ENCODE measurements around the gene EPHA1. TPM values are rescaled to one million over a fixed set of nuclear protein-coding genes. Genes with fewer than 3 reads are reported as not detected.
A peak's percentile ranks its signal among the peaks of the same experiment; 100 is the strongest.

The EPHA1 gene
- total RNA-seq, 1 donor from 2014 or later = 2.6 TPM

GRCh38 chr7:143413123-143413522 is 4.5 kb upstream of the EPHA1 start:
- TF ChIP-seq CTCF (IDR thresholded peaks at IDR 0.05; ENCODE audit: insufficient read depth, low read depth, low read length) (no peak), EZH2 (IDR thresholded peaks at IDR 0.05; ENCODE audit: insufficient read depth, low read length) (no peak)

GRCh38 chr7:143411976-143412708 is 3.5 kb upstream of the EPHA1 start:
- DNase-seq (ENCODE audit: low read depth) = no peak
- Histone ChIP-seq H3K36me3 (ENCODE audit: insufficient read depth, low read length) (no peaks in the 10 kb centered on the region), H3K27me3 (ENCODE audit: insufficient read depth, low read length) (peaks cover 5% of the 10 kb centered on the region), H3K9ac (ENCODE audit: low read length) (no peak overlapping the region), H4K20me1 (ENCODE audit: insufficient read depth, low read length) (no peaks in the 10 kb centered on the region), H3K27ac (ENCODE audit: low read depth, low read length) (no peak overlapping the region), H3K79me2 (ENCODE audit: insufficient read depth, low read length) (no peaks in the 10 kb centered on the region), H2AFZ (ENCODE audit: low read depth, low read length) (no peak overlapping the region), H3K4me2 (ENCODE audit: low read length) (no peak overlapping the region), H3K9me3 (ENCODE audit: insufficient read depth, low read depth, low read length) (no peaks in the 10 kb centered on the region), H3K4me3 (ENCODE audit: insufficient read depth, low read depth, low read length) (no peak overlapping the region), H3K4me1 (ENCODE audit: insufficient read depth, low read length) (peaks cover 15% of the 10 kb centered on the region)
- peak overlapping the region; percentile 21 for H3K4me3 Mint-ChIP-seq (ENCODE audit: unreplicated experiment)
- no peak for FAIRE-seq
- peaks cover 4% of the 10 kb centered on the region for H3K36me3 Mint-ChIP-seq (ENCODE audit: low read depth, unreplicated experiment)
- TF ChIP-seq EZH2 (IDR thresholded peaks at IDR 0.05; ENCODE audit: insufficient read depth, low read length) (no peak), CTCF (IDR thresholded peaks at IDR 0.05; ENCODE audit: insufficient read depth, low read depth, low read length) (no peak)
- H3K4me1 Mint-ChIP-seq (ENCODE audit: low read depth, unreplicated experiment) = peaks cover 33% of the 10 kb centered on the region
- H3K27me3 Mint-ChIP-seq (ENCODE audit: low read depth, unreplicated experiment) = peaks cover 11% of the 10 kb centered on the region
- no peak overlapping the region for H3K27ac Mint-ChIP-seq (ENCODE audit: unreplicated experiment)
- no peaks in the 10 kb centered on the region for H3K9me3 Mint-ChIP-seq (ENCODE audit: unreplicated experiment)

More at GRCh38 chr7:143413123-143413522, 4.5 kb upstream of the EPHA1 start:
- Mint-ChIP-seq H3K9me3 (ENCODE audit: unreplicated experiment) (no peaks in the 10 kb centered on the region), H3K4me3 (ENCODE audit: unreplicated experiment) (no peak overlapping the region), H3K4me1 (ENCODE audit: low read depth, unreplicated experiment) (peaks cover 25% of the 10 kb centered on the region), H3K36me3 (ENCODE audit: low read depth, unreplicated experiment) (peaks cover 4% of the 10 kb centered on the region), H3K27me3 (ENCODE audit: low read depth, unreplicated experiment) (peaks cover 11% of the 10 kb centered on the region), H3K27ac (ENCODE audit: unreplicated experiment) (peak overlapping the region; percentile 36)
- no peak for DNase-seq (ENCODE audit: low read depth)
- no peak overlapping the region for H3K27ac ChIP-seq (ENCODE audit: low read depth, low read length)
- FAIRE-seq = no peak
- H3K79me2 ChIP-seq (ENCODE audit: insufficient read depth, low read length) = no peaks in the 10 kb centered on the region
- H3K4me2 ChIP-seq (ENCODE audit: low read length) = no peak overlapping the region
- no peak overlapping the region for H2AFZ ChIP-seq (ENCODE audit: low read depth, low read length)
- no peaks in the 10 kb centered on the region for H3K9me3 ChIP-seq (ENCODE audit: insufficient read depth, low read depth, low read length)
- no peaks in the 10 kb centered on the region for H4K20me1 ChIP-seq (ENCODE audit: insufficient read depth, low read length)
- H3K9ac ChIP-seq (ENCODE audit: low read length) = no peak overlapping the region
- H3K4me1 ChIP-seq (ENCODE audit: insufficient read depth, low read length) = peaks cover 8% of the 10 kb centered on the region
- H3K36me3 ChIP-seq (ENCODE audit: insufficient read depth, low read length) = no peaks in the 10 kb centered on the region
- H3K27me3 ChIP-seq (ENCODE audit: insufficient read depth, low read length) = peaks cover 5% of the 10 kb centered on the region
- H3K4me3 ChIP-seq (ENCODE audit: insufficient read depth, low read depth, low read length) = no peak overlapping the region

GRCh38 chr7:143410521-143411004 is 1.9 kb upstream of the EPHA1 start:
- H2AFZ ChIP-seq (ENCODE audit: low read depth, low read length) = peak overlapping the region; percentile 21
- peaks cover 4% of the 10 kb centered on the region for H3K36me3 Mint-ChIP-seq (ENCODE audit: low read depth, unreplicated experiment)
- no peaks in the 10 kb centered on the region for H3K9me3 Mint-ChIP-seq (ENCODE audit: unreplicated experiment)
- peaks cover 11% of the 10 kb centered on the region for H3K4me1 ChIP-seq (ENCODE audit: insufficient read depth, low read length)
- FAIRE-seq = no peak
- H3K9ac ChIP-seq (ENCODE audit: low read length) = no peak overlapping the region
- H3K79me2 ChIP-seq (ENCODE audit: insufficient read depth, low read length) = no peaks in the 10 kb centered on the region
- H3K4me2 ChIP-seq (ENCODE audit: low read length) = peak overlapping the region; percentile 47
- no peaks in the 10 kb centered on the region for H3K9me3 ChIP-seq (ENCODE audit: insufficient read depth, low read depth, low read length)
- peak; percentile 45 for DNase-seq (ENCODE audit: low read depth)
- H3K27me3 ChIP-seq (ENCODE audit: insufficient read depth, low read length) = peaks cover 5% of the 10 kb centered on the region
- no peak overlapping the region for H3K27ac ChIP-seq (ENCODE audit: low read depth, low read length)
- peaks cover 11% of the 10 kb centered on the region for H3K27me3 Mint-ChIP-seq (ENCODE audit: low read depth, unreplicated experiment)
- TF ChIP-seq EZH2 (IDR thresholded peaks at IDR 0.05; ENCODE audit: insufficient read depth, low read length) (no peak), CTCF (IDR thresholded peaks at IDR 0.05; ENCODE audit: insufficient read depth, low read depth, low read length) (no peak)
- H4K20me1 ChIP-seq (ENCODE audit: insufficient read depth, low read length) = no peaks in the 10 kb centered on the region
- no peaks in the 10 kb centered on the region for H3K36me3 ChIP-seq (ENCODE audit: insufficient read depth, low read length)
- H3K27ac Mint-ChIP-seq (ENCODE audit: unreplicated experiment) = peak overlapping the region; percentile 68
- no peak overlapping the region for H3K4me3 ChIP-seq (ENCODE audit: insufficient read depth, low read depth, low read length)
- peak overlapping the region; percentile 35 for H3K4me3 Mint-ChIP-seq (ENCODE audit: unreplicated experiment)
- peaks cover 33% of the 10 kb centered on the region for H3K4me1 Mint-ChIP-seq (ENCODE audit: low read depth, unreplicated experiment)

Measured in astrocyte (in vitro differentiated cells and primary cell).